GM12801 (cell line): Measurements from ENCODE around the gene TUFT1.

ENCODE experiments used
- CTCF ChIP-seq: IDR thresholded peaks from one replicate; pipeline ENCODE4 v1.5.1; 2011; ENCODE audit warnings: control low read depth; ENCODE audit not compliant: insufficient read length; ENCODE audit errors: extremely low read depth

The TUFT1 gene

GRCh38 chr1:151520359-151520758 is 19.8 kb upstream of the TUFT1 start:
- TF ChIP-seq CTCF, result no peak

GRCh38 chr1:151523326-151523725 is 16.8 kb upstream of the TUFT1 start:
- TF ChIP-seq CTCF, result no peak

- no peak for TF ChIP-seq CTCF
These were observed 15.4 kb upstream of the TUFT1 start for GRCh38 chr1:151524736-151525135.

- no peak for TF ChIP-seq CTCF
These were observed 13.2 kb upstream of the TUFT1 start for GRCh38 chr1:151526735-151527525.

GRCh38 chr1:151529211-151529702 is 10.9 kb upstream of the TUFT1 start:
- no peak for TF ChIP-seq CTCF

- no peak for TF ChIP-seq CTCF
These were observed 10.3 kb upstream of the TUFT1 start for GRCh38 chr1:151529781-151530180.

- TF ChIP-seq CTCF, result no peak
These were observed 9.6 kb upstream of the TUFT1 start for GRCh38 chr1:151530461-151530860.
